ENCODE results near the gene FAM20B.

Gene FAM20B

DNA sequence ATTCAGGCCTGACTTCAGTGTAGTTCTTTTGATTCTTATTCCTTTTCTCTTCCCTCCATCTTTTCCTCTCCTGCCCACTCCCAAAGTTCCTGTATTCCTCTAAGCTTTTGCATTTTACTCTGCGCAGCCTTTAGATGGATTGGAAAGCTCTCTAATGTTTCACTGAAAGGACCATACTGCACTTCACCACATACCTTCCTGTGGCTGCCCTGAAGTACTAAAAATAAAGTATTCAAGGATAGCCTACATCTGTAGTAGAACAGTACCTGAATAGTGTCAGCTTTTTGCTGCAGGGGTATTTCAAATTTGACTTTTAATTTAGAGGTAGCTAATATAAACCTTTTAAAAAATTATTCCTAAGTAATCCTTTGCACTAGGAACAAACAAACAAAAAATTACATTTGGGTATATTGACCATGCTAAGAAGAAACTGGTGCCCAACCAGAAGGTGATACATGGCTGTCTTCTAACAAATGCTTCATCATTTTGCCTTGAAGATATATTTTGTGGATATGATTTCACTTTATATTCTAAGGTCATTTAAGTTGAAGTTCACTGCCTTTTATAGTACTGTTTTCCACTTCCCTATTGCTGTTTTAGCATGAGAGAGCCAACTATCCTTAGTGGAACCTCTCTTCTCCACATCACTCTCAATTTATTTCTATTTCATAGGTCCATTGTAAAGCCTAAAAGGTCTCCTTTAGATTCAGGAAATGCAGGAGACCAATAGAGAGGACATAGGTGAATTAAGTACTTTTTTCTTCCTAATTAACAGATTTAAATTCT is 22.8 kb downstream of the FAM20B start:
- TF ChIP-seq, protein P1, sequence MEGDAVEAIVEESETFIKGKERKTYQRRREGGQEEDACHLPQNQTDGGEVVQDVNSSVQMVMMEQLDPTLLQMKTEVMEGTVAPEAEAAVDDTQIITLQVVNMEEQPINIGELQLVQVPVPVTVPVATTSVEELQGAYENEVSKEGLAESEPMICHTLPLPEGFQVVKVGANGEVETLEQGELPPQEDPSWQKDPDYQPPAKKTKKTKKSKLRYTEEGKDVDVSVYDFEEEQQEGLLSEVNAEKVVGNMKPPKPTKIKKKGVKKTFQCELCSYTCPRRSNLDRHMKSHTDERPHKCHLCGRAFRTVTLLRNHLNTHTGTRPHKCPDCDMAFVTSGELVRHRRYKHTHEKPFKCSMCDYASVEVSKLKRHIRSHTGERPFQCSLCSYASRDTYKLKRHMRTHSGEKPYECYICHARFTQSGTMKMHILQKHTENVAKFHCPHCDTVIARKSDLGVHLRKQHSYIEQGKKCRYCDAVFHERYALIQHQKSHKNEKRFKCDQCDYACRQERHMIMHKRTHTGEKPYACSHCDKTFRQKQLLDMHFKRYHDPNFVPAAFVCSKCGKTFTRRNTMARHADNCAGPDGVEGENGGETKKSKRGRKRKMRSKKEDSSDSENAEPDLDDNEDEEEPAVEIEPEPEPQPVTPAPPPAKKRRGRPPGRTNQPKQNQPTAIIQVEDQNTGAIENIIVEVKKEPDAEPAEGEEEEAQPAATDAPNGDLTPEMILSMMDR (IDR thresholded peaks at IDR 0.05; ENCODE audit: low read depth, low read length) = no peak
- no peak overlapping the region for H3K4me3 ChIP-seq (replicated peaks in 1 of 2; ENCODE audit: low read depth in 2 of 2, low read length in 2 of 2)
- DNase-seq (ENCODE audit: low read depth in 2 of 2) = no peak

DNA sequence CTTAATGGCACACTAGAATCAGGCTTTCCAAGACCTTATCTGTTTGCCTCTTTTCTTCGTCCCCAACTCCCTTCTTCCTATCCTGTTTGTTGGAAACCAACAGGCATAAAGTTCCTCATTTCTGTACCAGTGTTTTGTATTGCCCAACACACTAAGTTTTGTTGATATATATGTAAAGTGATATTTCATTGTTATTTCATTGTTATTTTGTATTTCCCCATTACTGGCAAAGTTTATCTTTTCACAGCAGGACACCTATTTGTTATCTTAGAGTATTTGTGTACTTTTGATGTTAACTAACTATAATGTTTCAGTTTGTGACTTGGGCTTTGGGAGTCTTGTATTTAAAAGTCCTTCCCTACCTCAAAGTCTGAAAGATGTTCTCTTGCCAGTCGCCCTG is 27.1 kb downstream of the FAM20B start:
- no peak overlapping the region for H3K4me3 ChIP-seq (replicated peaks in 1 of 2; ENCODE audit: low read depth in 2 of 2, low read length in 2 of 2)
- DNase-seq (ENCODE audit: low read depth in 2 of 2) = no peak
- TF ChIP-seq, protein P1 (IDR thresholded peaks at IDR 0.05; ENCODE audit: low read depth, low read length) = no peak

DNA sequence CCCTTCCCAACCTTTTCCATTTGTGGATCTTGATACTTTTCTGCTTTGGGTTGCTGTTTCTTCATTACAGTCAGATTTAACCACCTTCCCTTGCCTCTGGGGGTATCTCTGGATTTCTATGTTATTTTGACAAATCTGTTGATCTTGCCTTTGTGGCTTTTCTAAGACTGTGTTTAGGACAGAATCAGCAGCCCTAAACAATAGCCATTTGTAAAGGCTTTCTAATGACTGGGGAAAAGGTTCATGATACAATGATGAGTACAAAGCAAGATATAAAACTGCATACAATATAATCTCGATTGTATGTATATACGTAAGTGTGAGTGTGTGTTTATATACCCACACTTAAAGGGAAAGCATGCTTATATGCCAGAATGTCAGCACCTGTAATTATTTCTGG is 27.8 kb downstream of the FAM20B start:
- TF ChIP-seq, protein P1 (IDR thresholded peaks at IDR 0.05; ENCODE audit: low read depth, low read length) = no peak
- no peak overlapping the region for H3K4me3 ChIP-seq (replicated peaks in 1 of 2; ENCODE audit: low read depth in 2 of 2, low read length in 2 of 2)
- no peak for DNase-seq (ENCODE audit: low read depth in 2 of 2)

DNA sequence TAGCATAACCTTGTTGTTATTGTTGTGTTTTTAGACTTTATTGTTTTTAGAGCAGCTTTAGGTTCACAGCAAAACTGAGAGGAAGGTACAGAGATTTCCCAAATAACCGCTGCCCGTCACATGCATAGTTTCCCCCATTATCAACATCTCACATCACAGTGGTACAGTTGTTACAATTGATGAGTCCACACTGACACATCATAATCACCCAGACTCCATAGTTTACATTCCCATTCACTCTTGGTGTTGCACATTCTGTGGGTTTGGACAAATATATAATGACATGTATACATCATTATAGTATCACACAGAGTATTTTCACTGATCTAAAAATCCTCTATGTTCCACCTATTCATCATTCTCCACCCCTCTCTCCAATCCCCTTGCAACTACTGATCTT is 30.2 kb downstream of the FAM20B start:
- DNase-seq (ENCODE audit: low read depth in 2 of 2) = no peak

DNA sequence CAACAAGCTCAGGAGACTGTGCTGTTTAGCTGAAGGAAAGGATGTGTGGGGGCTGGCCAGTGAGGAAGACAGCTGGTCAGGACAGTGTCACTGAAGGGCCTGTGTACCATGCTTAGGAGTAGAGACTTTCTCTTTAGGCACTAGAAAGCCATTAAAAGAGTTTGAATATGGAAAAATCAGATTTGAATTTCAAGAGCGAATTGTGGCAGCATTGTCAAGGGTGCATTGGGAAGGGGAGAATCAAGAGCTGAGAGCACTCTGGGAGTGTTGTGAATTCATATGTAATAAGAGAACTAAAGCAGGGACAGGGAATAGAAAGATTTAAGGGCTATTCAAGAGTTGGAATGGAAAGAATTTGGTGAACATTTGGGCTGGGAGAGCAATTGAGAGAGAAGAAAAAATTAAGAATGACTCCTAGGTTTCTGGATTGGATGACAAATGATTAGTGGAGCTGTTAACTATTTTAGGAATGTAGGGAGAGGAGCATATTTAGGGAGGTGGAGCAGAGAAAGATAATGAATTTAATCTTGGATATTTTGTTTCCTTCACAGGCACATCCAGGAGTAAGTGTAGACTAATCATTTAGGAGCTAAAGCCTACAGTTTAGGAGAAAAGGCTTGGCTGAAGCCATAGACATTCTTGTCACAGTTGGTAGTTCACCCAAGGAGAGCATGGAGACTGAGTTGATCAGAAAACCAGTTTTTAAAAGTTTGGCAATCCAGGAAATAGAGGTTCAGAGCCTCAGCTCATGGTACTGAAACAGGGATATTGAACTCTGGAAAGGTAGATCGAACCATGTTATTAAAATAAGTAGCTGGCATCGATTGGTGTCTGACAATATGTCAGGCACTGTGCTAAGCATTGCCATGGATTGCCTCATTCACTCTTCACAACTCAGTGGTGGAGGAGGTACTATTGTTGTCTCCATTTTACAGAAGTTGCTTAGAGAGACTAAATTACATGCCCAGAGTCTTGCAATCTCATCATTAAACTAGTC is 33.1 kb downstream of the FAM20B start:
- H3K4me3 ChIP-seq (replicated peaks in 1 of 2; ENCODE audit: low read depth in 2 of 2, low read length in 2 of 2) = no peak overlapping the region
- TF ChIP-seq, protein P1 (IDR thresholded peaks at IDR 0.05; ENCODE audit: low read depth, low read length) = no peak
- peak; percentile 44 to 47 for DNase-seq (ENCODE audit: low read depth in 2 of 2)

More for the DNA sequence above, 30.2 kb downstream of the FAM20B start:
- H3K4me3 ChIP-seq (replicated peaks in 1 of 2; ENCODE audit: low read depth in 2 of 2, low read length in 2 of 2) = no peak overlapping the region
- TF ChIP-seq, protein P1 (IDR thresholded peaks at IDR 0.05; ENCODE audit: low read depth, low read length) = no peak

DNA sequence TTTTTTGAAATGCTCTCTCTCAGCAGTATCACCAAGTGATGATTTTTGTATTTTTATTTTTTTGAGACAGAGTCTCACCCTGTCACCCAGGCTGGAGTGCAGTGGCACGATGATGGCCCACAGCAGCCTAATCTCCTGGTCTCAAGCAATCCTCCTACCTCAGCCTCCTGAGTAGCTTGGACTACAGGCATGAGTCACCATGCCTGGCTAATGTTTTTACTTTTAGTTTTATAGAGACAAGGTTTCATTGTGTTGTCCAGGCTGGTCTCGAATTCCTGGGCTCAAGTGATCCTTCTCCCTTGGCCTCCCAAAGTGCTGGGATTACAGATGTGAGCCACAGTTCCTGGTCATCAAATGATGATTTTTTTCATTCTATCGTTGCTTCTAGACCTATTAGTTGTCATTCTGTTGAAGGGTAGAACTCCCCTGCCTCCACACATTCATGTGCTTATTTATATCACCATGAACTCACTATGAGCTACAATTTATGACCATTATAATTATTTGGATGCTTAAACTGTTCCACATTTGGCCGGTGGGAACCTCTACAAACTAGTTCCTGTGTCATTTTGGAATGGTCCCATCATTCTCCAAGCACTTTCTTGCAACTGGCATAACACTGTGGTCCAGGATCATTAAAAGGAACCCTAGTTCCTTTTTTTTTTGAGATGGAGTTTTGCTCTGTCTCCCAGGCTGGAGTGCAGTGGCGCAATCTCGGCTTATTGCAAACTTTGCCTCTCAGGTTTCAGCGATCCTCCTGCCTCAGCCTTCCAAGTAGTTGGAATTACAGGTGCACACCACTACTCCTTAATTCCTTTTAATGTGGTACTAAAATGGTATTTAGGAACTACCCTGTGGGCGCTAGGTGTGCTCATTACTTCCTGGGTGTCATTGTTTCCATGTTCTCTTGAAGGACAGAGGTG is 35.9 kb downstream of the FAM20B start:
- no peak overlapping the region for H3K4me3 ChIP-seq (replicated peaks in 1 of 2; ENCODE audit: low read depth in 2 of 2, low read length in 2 of 2)
- no peak for DNase-seq (ENCODE audit: low read depth in 2 of 2)
- TF ChIP-seq, protein P1 (IDR thresholded peaks at IDR 0.05; ENCODE audit: low read depth, low read length) = no peak
